DND-41 (cell line): Measurements from ENCODE around the gene PHF1.
"Not testable (repeated sequence)": the region's sequence is repeated elsewhere in the genome, so short reads cannot be mapped to it uniquely, and the experiment has no call there.

Experiments used
- ATAC-seq: fragments of 200-7000 bp; cut with Tn5 transposase; 3 replicates; pipeline ENCODE4 v1.9.1; 2021; ENCODE audit warnings: low read depth; ENCODE audit not compliant: insufficient read depth
- DNase-seq: peaks from one replicate; pipeline ENCODE4 v3.0.0-alpha.2; 2020
- H2AFZ ChIP-seq: 2 replicates; pipeline ENCODE4 v1.6.0; 2012; ENCODE audit warnings: low read depth, low read length
- H3K27ac ChIP-seq: 2 replicates; pipeline ENCODE4 v1.5.1; 2012; ENCODE audit warnings: low read length, inconsistent platforms
- H3K27me3 ChIP-seq: fragments of 200-600 bp; sonication (generic); 2 replicates; pipeline ENCODE4 v1.6.0; 2012; ENCODE audit warnings: low read length, mild to moderate bottlenecking, inconsistent platforms; ENCODE audit not compliant: insufficient read depth, poor library complexity
- H3K36me3 ChIP-seq: 2 replicates; pipeline ENCODE4 v1.5.1; 2012; ENCODE audit warnings: low read length, inconsistent platforms; ENCODE audit not compliant: insufficient read depth
- H3K4me1 ChIP-seq: 2 replicates; pipeline ENCODE4 v1.5.1; 2012; ENCODE audit warnings: mild to moderate bottlenecking, low read length; ENCODE audit not compliant: insufficient read depth
- H3K4me2 ChIP-seq: 2 replicates; pipeline ENCODE4 v1.6.0; 2012; ENCODE audit warnings: mild to moderate bottlenecking, moderate library complexity, low read length, inconsistent platforms; ENCODE audit not compliant: insufficient read depth
- H3K4me3 ChIP-seq, 2 experiments: fragments of 200-600 bp in 1 of 2; shearing (Covaris generic) in 1 of 2; 2 replicates each; pipeline ENCODE4 v1.5.1; 2012 to 2016; ENCODE audit warnings: inconsistent platforms in 2 of 2, low read length in 2 of 2, mild to moderate bottlenecking in 2 of 2, low read depth in 1 of 2, moderate library complexity in 1 of 2
- H3K79me2 ChIP-seq: 2 replicates; pipeline ENCODE4 v1.6.0; 2012; ENCODE audit warnings: low read length, inconsistent platforms; ENCODE audit not compliant: insufficient read depth
- H3K9ac ChIP-seq: 2 replicates; pipeline ENCODE4 v1.6.0; 2012; ENCODE audit warnings: low read depth, mild to moderate bottlenecking, inconsistent platforms, low read length, moderate library complexity
- H3K9me3 ChIP-seq: 2 replicates; pipeline ENCODE4 v1.5.1; 2012; ENCODE audit warnings: low read length, moderate library complexity, mild to moderate bottlenecking, inconsistent platforms; ENCODE audit not compliant: insufficient read depth, severe bottlenecking
- H4K20me1 ChIP-seq: 2 replicates; pipeline ENCODE4 v1.6.0; 2012; ENCODE audit warnings: low read length; ENCODE audit not compliant: insufficient read depth
- EZH2 ChIP-seq: IDR thresholded peaks from 3 replicates; pipeline ENCODE4 v1.6.1; 2012; ENCODE audit warnings: borderline replicate concordance, low read depth, mild to moderate bottlenecking, moderate library complexity, low read length, inconsistent platforms; ENCODE audit not compliant: severe bottlenecking
- TF ChIP-seq, protein P1 (sequence below): IDR thresholded peaks from 2 replicates; pipeline ENCODE4 v1.5.1; 2012; ENCODE audit warnings: borderline replicate concordance, low read length, moderate library complexity, mild to moderate bottlenecking; ENCODE audit not compliant: poor library complexity, severe bottlenecking; ENCODE audit errors: extremely low read depth

Gene PHF1

GRCh38 chr6:33397541-33397940 is 13.3 kb upstream of the PHF1 start:
- DNase-seq (no peak), ATAC-seq (no peak)
- Histone ChIP-seq H2AFZ (no peak overlapping the region), H3K9me3 (no peaks in the 10 kb centered on the region), H3K36me3 (peaks cover 85% of the 10 kb centered on the region), H3K27ac (no peak overlapping the region), H3K4me2 (no peak overlapping the region), H4K20me1 (peaks cover 34% of the 10 kb centered on the region), H3K9ac (no peak overlapping the region), H3K79me2 (peaks cover 88% of the 10 kb centered on the region), H3K4me1 (peaks cover 38% of the 10 kb centered on the region), H3K27me3 (no peaks in the 10 kb centered on the region), H3K4me3 (no peak overlapping the region)
- no peak for TF ChIP-seq EZH2
- TF ChIP-seq, protein P1, sequence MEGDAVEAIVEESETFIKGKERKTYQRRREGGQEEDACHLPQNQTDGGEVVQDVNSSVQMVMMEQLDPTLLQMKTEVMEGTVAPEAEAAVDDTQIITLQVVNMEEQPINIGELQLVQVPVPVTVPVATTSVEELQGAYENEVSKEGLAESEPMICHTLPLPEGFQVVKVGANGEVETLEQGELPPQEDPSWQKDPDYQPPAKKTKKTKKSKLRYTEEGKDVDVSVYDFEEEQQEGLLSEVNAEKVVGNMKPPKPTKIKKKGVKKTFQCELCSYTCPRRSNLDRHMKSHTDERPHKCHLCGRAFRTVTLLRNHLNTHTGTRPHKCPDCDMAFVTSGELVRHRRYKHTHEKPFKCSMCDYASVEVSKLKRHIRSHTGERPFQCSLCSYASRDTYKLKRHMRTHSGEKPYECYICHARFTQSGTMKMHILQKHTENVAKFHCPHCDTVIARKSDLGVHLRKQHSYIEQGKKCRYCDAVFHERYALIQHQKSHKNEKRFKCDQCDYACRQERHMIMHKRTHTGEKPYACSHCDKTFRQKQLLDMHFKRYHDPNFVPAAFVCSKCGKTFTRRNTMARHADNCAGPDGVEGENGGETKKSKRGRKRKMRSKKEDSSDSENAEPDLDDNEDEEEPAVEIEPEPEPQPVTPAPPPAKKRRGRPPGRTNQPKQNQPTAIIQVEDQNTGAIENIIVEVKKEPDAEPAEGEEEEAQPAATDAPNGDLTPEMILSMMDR = no peak

DNA sequence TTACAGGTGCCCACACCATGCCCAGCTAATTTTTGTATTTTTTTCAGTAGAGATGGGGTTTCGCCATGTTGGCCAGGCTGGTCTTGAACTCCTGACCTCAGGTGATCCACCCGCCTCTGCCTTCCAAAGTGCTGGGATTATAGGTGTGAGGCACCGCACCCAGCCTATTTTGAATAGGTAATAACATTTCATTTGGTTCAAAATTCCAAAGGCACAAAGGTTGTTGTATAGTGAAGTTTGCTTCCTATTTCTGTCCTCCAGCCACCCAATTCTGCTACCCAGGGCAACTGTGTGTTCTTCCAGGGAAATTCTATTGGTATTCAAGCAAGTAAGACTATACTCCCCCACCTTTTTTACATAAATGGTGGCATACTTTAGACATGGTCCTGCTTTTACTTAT is 12.2 kb upstream of the PHF1 start:
- not testable (repeated sequence) for H3K9ac ChIP-seq, DNase-seq, ATAC-seq, H2AFZ ChIP-seq, H3K9me3 ChIP-seq, H3K27me3 ChIP-seq, H3K4me2 ChIP-seq, H3K27ac ChIP-seq, H3K4me3 ChIP-seq
- Histone ChIP-seq H4K20me1 (peaks cover 29% of the 10 kb centered on the region), H3K36me3 (peaks cover 85% of the 10 kb centered on the region), H3K4me1 (peaks cover 27% of the 10 kb centered on the region), H3K79me2 (peaks cover 88% of the 10 kb centered on the region)

DNA sequence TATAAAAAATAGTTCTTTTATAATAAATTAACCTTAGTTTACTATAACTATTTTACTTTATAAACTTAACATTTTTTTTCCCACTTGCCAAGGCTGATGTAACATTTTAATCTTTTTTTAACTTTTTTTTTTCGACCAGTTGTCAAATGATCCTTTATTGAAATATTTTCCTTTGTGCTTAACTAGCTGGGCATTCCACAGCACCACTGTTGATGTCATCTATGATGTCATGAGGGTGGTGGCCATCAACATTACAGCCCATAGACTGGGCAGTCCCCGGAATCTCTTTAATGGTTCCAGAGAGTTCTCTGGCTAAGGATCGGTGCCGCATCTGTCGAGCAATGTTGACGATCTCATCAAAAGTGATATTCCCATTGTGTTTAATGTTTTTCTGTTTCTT is 10.9 kb upstream of the PHF1 start:
- not testable (repeated sequence) for DNase-seq, H3K4me2 ChIP-seq, H2AFZ ChIP-seq, H3K27me3 ChIP-seq, H3K9me3 ChIP-seq, H3K27ac ChIP-seq, ATAC-seq, H3K4me3 ChIP-seq, H3K9ac ChIP-seq
- Histone ChIP-seq H4K20me1 (peaks cover 21% of the 10 kb centered on the region), H3K36me3 (peaks cover 87% of the 10 kb centered on the region), H3K79me2 (peaks cover 82% of the 10 kb centered on the region), H3K4me1 (peaks cover 15% of the 10 kb centered on the region)

DNA sequence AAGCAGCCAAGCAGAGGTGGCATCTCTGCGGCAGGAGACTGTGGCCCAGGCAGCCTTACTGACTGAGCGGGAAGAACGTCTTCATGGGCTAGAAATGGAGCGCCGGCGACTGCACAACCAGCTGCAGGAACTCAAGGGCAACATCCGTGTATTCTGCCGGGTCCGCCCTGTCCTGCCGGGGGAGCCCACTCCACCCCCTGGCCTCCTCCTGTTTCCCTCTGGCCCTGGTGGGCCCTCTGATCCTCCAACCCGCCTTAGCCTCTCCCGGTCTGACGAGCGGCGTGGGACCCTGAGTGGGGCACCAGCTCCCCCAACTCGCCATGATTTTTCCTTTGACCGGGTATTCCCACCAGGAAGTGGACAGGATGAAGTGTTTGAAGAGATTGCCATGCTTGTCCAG is 5.9 kb upstream of the PHF1 start:
- Histone ChIP-seq H4K20me1 (0 out of 2 replicates have a peak, but pooled peaks cover 7% of the 10 kb centered on the region), H3K79me2 (peaks cover 40% of the 10 kb centered on the region), H3K4me2 (no peak overlapping the region), H2AFZ (no peak overlapping the region), H3K9ac (no peak overlapping the region), H3K4me1 (peaks cover 8% of the 10 kb centered on the region), H3K9me3 (no peaks in the 10 kb centered on the region), H3K27ac (no peak overlapping the region), H3K27me3 (no peaks in the 10 kb centered on the region), H3K36me3 (peaks cover 82% of the 10 kb centered on the region), H3K4me3 (no peak overlapping the region)
- ATAC-seq (no peak), DNase-seq (no peak)
- TF ChIP-seq, protein P1 = no peak
- TF ChIP-seq EZH2 = no peak
